Measurements from ENCODE around the gene TRPV4.

Gene TRPV4

DNA sequence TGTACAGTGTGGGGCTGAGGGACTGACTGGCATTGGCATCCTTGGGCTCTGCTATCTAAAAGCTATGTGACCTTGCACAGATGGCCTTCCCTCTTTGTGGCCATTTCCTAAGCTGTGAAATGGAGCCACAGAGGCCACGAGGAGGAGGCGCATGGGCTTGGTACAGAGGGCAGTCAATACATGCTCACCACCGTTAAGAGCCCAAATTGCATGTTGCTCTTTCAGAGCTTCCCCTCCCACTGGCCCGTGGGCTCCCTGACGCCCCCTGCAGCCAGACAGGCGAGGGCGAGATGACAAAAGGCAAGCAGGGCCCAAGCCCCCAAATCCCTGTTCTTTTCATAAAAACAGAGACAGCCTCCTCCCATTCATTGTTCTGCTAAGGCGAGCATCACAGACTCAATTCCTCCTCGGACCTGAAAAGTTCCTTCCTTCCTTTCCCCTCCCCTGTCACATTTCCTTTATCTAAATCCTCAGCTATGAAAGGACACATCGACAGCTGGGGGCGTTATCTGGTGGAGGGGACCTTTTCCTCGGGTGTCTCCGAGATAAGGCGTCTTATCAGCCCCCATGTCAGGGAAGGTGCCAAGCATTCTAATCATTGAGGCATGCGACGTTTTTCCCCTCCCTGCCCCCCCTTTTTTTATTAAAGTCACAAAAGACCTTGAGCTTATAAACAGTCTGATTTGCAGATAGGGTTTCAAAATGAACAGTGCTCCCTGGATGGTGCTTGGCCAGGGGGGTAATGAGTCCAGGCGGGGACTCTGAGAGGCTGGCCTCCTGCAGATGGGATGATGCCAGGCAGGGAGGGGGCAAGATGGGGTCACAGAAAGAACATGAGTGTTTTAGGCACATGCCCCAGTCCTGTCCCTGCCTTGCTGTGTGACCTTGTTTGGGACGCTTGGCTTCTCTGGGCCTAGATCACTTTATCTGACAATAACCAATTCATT lies 93.2 kb downstream of the TRPV4 start:
- DNase-seq (ENCODE audit: low spot score) = no peak

- no peak for DNase-seq (ENCODE audit: low spot score)
Measured at GRCh38 chr12:109738878-109739665, 94.1 kb downstream of the TRPV4 start.

DNA sequence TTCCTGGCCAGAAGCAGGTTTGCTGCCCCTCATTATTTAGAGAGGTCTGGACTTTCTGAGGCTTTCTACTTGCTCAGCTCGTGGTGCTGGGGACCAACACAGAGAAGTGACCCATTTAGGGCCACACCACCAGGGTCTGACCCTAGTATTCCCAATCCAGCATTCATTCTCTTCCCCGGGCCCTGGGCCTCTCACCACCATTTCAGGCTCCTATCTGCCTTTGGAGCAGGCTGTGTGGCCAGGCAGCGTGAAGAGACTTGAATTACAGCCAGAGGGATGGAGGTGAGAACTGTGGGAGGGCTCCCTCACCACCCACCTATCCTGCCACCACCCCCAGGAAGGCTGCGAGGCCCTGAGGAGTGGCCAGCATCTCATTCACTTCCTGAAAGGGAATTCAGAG lies 95.0 kb downstream of the TRPV4 start:
- no peak for DNase-seq (ENCODE audit: low spot score)

GRCh38 chr12:109737631-109738030 lies 95.6 kb downstream of the TRPV4 start:
- no peak for DNase-seq (ENCODE audit: low spot score)

DNA sequence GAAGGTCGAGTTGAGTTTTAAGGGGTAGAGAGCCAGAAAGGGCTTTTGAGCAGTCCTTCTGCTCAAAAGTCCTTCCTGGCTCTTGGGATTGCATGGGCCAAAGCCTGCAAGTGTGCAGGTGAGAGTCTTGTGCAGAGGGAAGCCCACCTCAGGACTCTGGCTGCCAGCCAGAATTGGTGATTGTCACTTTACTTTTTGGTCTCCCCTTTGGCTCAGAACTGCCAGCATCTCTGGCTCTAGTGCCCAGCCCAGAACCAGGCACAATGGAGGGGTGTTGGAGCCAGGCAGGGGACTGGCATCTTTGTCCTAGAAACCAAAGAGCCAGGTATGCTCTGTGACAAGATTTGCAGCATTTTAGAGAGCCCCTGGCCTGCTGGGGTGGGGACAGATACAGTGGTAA lies 96.1 kb downstream of the TRPV4 start:
- no peak for DNase-seq (ENCODE audit: low spot score)

- peak; percentile 43 for DNase-seq (ENCODE audit: low spot score)
Measured at GRCh38 chr12:109736552-109737108, 96.6 kb downstream of the TRPV4 start.

GRCh38 chr12:109735825-109736551 lies 97.2 kb downstream of the TRPV4 start:
- DNase-seq (ENCODE audit: low spot score) = no peak

DNA sequence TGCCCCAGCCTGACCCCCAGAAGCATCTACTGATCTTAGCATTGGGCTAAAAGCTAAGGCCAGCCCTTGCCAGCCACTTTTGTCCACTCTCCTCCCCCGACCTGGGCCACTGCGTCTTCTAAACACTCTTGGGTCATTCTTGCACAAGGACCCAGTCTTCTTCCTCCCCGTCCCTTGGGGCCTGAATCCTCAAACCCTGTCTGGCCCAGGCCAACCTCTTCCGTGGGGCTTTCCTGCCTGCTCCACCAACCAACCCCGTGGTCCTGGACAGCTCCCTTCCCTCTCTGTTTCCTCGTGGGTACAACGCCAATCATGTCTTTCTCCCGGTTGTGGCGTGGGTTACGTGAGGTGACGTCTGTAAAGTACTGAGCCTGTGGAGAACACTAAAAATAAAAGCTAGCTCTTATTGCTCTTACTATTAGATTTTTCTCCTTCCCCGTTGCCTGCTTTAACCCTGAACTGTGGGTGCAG lies 98.1 kb downstream of the TRPV4 start:
- no peak for DNase-seq (ENCODE audit: low spot score)

DNA sequence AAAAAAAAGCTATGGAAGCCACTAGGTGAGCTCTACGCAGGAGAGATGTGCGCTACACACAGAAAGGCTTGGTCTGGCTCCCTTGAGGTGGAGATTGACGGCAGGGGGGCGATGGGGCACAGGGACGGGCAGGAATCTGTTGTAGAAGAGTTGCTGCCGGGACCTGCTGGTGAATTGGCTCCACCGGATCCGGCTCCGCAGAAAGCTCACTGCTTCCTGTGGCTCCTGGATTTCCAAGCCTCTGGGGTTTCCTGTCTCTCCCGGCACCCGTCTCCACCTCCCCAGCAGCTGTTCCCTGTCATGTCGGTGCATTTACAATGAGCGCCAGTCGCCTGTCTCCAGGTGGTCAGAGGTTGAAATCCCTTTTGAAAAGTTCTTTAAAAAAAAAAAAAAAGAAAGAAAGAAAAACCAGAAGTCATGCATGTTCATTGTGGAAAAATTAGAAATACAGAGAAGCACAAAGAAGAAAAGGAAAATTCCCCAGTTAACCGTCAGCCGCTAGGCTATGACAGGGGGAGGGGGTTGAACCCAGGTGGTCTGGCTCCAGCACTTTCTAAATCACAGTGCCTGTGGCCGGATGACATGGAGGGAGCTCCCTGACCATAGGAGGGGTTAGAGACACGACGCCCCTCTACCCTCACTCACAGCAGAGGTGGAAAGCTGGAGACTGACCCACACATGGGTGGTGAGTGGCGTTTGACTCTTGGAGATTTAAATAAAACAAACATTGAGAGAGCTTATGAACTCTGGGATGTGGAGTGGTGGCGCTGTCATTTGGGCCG lies 98.8 kb downstream of the TRPV4 start:
- no peak for DNase-seq (ENCODE audit: low spot score)

Measured in Ammon's horn (tissue), 1 donor.